GM21717 (cell line): ENCODE data around the gene CD320.
A peak's percentile ranks its signal among the peaks of the same experiment; 100 is the strongest.
"Not testable (repeated sequence)": the region's sequence is repeated elsewhere in the genome, so short reads cannot be mapped to it uniquely, and the experiment has no call there.

Source experiments
- ATAC-seq: cut with Tn5 transposase; IDR thresholded peaks from one replicate; pipeline ENCODE4 v1.9.1; 2021; ENCODE audit warnings: mild to moderate bottlenecking, moderate library complexity; ENCODE audit not compliant: unreplicated experiment

Gene CD320

DNA sequence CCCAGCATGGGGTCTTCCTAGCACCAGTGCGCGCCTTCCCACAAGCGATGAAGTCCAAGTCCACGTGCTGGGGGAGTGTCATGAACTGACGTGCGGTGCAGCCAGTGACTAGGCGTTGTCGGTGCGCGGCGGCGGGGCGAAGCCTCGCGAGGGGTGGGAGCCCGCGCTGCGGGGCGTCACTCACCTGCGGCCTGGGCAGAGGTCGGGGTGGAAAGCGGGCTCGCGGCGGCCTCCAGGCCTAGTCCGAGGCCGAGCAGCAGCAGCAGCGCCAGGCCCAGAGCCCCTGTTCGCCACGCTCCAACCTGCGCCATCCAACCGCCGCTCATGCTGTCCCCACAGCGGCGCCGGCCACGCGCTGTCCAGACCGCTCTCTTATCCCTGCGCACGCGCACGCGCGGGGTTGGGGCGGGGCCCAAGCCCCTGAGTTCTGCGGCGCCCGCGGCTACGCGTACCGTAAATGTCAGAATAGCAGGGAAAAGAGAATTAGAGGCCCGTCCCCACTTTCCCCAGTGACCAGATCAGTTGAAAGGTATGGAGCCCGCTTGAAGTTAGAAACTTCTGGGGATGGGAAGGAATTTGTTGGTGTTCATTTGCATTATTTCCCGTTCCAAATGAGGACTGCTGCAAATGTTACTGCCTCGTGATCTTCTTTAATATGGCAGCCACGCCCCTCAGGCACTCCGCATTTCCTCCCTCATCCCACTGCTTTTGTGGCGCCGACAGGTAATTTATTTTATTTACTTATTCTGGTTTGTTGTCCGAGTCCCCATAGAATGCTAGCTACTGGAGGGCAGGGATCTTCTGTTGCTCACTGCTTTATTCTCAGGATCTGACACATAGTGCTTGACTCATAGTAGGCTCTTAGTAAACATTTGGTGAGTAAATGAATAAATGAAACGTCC, at the start of gene CD320:
Gene CD320 (minus strand): TSS at position 394 of the 902 bp plus-strand sequence. CDS start 68 bp downstream, at position 326.
- ATAC-seq, result peak; percentile 48

DNA sequence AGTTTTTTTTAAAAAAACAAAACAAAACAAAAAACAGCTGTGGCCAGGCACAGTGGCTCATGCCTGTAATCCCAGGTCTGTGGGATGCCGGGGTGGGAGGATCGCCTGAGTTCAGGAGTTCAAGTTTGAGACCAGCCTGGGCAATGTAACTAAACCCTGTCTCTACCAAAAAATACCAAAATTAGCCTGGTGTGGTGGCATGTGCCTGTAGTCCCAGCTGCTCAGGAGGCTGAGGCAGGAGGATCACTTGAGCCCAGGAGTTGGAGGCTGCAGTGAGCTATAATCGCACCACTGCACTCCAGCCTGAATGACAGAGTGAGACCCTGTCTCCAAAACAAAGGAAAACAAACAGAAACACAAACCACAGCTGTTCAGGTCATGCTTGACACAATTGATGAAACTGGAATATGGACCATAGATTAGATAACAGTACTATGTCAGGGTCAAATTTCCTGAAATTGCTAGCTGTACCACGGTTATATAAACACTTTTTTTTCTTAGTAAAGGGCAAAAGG, 48.9 kb upstream of the CD320 start:
- no peak for ATAC-seq

DNA sequence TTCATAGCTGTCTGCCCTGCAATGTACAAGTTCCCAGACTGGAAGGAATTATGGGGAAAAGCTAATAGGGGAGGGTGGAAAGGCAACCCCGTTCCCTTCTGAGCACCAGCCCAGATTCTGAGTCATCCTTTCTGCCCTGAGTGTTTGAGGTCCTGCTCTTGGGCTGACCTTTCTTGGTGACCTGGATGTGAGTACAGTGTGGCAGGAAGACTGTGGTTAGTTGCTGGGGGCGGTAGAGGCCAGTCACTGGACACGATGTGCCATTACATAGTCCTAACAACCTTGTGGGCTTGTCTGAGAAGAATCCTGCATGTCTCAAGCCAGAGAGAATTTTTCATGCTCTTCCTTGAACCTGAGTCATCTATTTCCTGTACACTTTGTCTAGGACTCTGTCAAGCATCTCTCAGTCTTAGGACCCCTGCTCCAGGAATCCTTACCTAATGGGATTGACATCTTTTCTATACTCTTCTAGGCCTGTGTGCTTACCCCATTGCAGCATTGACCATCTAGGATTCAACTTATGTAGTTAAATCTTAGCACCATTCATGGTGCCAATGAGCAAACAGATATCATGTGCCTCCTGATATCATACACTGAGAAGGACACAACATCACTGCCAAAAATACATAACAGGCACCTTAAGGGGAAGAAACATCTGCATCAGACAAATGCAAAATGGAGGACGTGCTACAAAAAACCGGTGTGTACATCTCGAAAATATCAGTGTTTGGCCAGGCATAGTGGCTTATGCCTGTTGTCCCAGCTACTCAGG, 47.7 kb upstream of the CD320 start:
- ATAC-seq, result no peak

DNA sequence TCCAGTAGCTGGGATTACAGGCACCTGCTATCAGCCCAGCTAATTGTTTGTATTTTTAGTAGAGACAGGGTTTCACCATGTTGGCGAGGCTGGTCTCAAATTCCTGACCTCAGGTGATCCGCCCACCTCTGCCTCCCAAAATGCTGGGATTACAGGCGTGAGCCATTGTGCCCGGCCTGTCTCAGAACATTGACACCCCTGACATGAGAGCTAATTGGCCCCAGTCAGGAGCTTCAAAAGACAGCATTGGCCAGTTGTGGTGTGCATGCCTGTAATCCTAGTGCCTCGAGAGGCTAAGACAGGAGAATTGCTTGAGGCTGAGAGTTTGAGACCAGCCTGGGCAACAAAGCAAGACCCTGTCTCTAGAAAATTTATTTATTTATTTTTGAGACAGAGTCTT, 44.7 kb upstream of the CD320 start:
- ATAC-seq, result not testable (repeated sequence)

DNA sequence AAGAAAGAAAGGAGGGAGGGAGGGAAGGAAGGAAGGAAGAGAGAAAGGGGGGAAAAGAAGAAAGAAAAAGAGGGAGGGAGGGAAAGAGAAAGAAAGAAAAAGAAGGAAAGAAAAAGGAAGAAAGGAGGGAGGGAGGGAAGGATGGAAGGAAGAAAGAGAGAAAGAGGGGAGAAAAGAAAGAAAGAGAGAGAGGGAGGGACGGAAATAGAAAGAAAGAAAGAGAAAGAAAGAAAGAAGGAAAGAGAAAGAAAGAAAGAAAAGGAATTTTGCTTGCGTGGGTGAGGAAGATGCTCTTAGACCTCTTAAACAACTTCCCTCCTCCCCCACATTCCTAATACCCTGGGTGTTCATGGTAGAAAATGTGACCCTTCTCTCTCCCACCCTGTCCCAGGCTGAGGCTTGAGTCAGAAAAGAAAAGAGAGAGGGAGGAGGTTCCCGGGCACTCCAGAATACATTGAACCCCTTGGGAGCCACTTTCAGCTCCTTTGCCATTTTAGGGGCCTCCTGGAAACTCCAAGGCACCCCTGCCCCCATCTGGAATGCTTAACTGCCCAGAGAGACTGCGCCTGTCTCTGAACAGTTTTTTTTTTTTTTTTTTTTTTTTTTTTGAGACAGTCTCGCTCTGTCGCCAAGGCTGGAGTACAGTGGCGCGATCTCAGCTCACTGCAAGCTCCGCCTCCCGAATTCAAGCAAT, 44.1 kb upstream of the CD320 start:
- ATAC-seq, result no peak

DNA sequence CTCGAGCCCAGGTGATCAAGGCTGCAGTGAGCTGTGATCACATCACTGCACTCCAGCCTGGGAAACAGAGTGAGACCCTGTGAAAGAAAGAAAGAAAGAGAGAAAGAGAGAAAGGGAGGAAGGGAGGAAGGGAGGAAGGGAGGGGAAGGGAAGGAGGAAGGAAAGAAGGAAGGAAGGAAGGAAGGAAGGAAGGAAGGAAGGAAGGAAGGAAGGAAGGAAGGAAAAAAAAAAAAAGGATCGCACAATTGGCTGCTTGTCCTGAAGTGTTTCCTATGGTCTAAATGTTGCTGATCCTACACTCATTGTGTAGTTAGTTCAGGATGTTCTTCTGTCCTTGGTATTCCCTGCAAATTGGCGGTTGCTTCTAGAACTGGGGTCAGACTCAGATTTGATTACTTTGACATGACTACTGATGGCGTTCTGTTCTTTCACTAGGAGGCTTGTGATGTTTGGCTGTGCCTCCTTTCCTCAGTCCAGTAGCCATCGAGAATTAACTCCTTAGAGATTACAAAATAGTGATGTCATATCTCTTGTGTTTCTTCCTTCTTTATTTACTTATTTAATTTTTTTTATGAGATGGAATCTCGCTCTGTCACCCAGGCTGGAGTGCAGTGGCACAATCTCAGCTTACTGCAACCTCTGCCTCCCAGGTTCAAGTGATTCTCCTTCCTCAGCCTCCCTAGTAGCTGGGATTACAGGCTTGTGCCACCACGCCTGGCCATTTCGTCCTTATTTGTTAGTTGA, 41.6 kb upstream of the CD320 start:
- not testable (repeated sequence) for ATAC-seq

DNA sequence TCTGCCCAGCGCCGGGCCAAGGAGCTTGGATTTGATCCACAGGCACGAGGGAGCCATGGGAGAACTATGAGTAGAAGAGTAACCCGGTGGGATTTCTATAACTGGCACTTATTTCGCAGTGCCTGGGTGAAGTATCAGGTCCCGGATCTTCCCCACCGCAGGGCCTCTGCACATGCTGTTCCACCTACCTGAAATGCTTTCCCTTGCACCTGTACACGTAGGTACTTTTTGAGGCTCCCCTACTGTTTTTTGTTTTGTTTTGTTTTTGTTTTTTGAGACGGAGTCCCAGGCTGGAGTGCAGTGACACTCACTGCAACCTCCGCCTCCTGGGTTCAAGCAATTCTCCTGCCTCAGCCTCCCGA, 35.3 kb upstream of the CD320 start:
- no peak for ATAC-seq

DNA sequence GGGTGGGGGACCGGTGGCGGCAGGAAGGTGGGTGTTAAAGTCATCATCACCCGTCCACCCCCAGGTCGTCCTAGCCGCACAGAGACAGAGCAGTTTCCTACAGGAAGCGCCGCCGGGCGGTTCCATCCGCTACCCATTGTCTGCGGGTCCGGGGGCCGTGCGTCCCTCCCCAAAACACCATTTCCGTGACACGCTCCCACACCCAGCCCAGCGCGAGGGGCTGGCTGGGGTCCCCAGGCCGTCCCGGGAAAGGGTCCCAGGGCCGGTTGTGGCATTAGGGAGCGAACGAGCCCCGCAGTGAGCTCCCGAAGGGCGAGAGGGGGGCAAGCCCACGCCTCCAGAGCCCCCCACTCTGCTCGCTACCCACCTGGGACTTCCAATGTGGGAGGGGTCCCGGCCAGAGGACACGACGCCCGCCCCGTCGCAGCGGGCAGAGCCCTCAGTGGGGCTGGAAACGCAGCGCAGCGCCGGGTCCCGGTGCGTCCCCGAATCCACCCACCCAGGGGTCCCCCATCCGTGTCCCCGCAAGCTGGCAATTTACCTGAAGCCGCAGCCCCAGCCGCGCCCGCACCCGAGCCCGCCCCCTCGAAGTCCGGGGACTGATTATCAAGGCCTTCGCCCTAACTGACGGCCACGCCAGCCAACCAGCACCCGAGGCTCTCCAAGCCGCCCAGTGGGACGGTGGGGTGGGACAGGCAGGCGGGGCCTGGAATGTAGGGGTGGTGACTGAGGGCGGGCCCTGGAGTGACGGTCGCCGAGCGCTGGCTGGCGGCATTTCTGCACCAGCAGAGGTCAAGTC, 34.7 kb upstream of the CD320 start, which contains the start of gene KANK3:
Gene KANK3 (minus strand): TSS at position 579 of the 799 bp plus-strand sequence. CDS start 5,434 bp downstream, outside the sequence.
- ATAC-seq, result peak; percentile 91

DNA sequence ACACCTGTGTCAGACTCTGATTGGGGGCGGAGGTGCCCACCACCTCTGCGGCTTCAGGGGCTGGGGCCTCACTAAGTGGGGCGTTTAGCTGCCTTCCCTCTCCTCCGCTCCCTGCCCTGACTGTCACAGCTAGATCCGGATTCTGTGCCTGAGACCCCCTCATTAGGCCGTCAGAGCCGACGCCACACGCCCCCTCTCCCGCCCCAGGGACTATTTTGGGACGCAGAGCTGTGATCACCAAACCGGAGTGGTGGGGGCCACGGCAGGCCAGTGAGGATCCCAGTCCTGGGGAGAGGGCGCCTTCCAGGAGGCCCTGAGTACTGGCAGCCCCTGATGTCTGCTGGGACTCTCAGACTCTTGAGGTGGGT, 34.1 kb upstream of the CD320 start:
- ATAC-seq, result no peak

DNA sequence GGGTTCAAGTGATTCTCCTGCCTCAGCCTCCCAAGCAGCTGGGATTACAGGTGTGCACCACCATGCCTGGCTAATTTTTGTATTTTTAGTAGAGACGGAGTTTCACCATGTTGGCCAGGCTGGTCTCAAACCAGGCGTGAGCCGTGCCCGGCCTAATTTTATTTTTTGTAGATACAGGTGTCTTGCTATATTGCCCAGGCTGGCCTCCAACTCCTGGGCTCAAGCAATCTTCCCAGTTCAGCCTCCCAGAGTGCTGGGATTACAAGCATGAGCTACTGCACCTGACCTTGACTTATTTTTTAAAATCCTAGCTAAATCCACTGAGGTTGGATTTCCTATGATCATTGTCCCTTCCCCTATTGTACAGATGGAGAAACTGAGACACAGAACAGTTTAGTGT, 33.3 kb upstream of the CD320 start:
- not testable (repeated sequence) for ATAC-seq

DNA sequence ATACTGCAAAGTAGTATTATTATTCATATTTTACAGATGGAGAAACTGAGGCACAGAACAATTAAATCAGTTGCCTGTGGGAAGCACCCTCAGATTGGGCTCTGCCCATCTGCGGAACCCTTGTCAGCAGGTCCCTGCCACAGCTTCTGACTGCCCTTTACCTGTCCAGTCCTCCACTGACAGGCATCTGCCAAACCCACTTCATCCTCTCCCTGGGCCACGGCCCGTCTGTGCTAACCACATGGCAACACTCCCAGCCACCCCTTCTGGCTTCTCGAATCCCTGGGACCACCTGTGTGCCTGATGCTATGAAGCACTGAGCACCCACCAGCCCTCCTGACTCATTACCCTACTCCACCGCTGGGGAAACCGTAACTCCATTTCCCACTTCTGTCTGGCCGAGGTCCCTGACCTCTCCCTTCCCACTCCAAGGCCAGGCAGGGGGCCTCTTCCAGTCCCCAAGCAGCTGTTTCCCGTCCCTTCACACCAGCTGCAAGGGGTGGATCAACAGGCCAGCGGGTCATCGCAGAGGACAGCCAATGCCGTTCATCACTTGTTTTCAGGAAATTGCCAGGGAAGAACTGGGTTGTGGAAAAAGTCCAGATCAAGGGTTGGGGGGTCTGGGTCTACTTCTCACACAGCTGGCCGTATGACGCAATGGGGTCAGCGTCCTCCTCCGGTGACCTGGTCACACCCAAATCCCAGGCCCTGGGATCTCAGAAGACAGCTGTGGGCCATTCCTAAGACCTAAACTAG, 32.4 kb upstream of the CD320 start:
- no peak for ATAC-seq

DNA sequence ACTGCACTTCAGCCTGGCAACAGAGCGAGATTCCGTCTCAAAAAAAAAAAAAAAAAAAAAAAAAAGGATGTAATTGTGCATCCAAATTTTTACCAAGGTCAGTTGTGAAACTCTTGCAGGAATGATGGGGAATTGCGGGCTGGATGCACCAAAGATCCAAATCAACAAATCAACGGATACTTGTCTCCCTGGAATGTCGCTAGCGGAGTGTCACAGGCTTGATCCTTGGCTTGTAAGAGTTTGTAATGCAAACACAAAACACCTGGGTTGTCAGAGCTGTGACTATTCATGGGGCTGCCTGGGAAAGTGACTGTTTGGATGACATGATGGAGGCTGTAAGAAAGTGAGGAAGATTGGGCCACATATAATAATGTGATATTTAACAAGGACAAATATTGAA, 30.7 kb upstream of the CD320 start:
- ATAC-seq, result no peak

DNA sequence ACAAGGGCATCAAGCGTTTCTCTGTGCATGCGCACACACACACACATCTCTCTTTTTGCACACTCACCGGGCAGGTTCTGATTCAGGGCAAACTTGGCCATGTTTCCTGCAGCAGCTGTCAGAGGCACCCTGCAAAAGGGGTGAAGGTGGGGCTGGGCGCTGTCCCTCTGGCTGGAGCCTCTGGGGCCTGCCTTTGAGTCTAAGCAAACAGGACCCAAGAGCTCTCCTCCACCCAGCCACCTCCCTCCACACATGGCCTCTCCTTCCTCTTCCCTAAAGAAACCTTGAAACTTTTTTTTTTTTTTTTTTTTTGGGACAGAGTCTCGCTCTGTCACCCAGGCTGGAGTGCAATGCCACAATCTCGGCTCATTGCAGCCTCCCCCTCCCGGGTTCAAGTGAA, 29.6 kb upstream of the CD320 start:
- no peak for ATAC-seq

DNA sequence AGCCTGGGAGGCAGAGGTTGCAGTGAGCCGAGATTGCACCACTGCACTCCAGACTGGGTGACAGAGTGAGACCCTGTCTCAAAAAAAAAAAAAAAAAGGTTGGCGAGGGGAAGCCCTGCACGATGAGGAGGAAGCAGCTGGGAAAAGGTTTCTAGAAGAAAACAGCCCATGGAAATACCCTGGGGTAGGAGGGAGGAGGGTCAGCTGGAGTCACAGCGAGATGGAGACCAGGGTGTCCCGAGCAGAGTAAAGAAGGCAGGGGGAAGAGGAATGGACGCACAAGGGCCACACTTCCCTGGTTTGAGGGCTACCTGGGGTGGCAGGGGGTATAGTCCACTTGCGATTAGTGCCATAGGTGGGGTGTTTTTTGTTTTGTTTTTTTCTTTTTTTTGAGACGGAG, 28.5 kb upstream of the CD320 start:
- ATAC-seq, result no peak

DNA sequence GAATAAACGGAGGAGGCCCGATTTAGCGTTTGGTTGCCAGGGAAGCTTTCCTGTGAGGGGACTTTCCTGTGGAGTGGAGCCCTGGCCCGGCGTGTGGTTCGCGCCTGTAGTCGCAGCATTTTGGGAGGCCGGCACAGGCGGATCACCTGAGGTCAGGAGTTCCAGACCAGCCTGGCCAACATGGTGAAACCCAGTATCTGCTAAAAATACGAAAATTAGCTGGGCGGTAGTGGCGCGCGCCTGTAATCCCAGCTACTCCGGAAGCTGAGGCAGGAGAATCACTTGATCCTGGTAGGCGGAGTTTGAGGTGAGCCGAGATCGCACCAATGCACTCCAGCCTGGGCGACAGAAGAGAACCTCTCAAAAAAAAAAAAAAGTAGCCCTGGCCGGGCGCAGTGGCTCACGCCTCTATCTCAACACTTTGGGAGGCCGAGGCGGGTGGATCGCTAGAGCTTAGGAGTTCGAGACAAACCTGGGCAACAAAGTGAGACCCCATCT, 28.0 kb upstream of the CD320 start:
- no peak for ATAC-seq

DNA sequence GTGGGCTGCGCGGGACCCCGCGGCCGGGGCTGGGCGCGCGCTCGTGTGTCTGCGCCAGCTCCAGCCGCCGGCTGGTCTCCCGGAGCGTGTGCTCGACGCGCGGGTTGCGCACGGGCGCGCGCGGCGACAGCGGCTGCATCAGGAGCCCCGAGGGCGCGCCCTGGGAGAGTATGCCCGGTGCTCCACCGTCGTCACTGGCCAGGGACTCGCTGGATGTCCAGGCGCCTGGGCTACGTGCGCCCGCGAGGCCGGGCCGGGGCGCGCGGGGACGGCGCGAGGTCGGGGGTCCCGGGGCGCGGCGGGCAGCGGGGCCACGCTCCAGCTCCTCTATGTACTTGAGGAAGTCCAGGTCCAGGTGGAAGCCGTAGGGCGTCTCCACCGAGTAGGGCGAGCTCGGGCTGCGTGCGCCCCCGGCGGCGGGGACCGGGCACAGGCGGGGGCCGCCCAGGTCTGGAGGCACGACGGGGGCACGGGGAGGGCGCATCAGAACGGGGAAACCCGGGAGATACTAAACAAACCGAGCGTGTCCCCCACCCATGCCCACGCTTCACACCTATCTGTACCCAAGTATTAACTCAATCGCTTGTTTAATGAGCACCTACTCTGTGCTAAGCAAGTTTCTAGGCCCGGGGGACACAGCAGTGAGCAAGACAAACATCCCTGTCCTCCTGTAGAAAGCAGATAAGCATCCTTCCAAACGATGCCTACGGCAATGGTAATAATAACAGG, 27.3 kb upstream of the CD320 start:
- no peak for ATAC-seq

DNA sequence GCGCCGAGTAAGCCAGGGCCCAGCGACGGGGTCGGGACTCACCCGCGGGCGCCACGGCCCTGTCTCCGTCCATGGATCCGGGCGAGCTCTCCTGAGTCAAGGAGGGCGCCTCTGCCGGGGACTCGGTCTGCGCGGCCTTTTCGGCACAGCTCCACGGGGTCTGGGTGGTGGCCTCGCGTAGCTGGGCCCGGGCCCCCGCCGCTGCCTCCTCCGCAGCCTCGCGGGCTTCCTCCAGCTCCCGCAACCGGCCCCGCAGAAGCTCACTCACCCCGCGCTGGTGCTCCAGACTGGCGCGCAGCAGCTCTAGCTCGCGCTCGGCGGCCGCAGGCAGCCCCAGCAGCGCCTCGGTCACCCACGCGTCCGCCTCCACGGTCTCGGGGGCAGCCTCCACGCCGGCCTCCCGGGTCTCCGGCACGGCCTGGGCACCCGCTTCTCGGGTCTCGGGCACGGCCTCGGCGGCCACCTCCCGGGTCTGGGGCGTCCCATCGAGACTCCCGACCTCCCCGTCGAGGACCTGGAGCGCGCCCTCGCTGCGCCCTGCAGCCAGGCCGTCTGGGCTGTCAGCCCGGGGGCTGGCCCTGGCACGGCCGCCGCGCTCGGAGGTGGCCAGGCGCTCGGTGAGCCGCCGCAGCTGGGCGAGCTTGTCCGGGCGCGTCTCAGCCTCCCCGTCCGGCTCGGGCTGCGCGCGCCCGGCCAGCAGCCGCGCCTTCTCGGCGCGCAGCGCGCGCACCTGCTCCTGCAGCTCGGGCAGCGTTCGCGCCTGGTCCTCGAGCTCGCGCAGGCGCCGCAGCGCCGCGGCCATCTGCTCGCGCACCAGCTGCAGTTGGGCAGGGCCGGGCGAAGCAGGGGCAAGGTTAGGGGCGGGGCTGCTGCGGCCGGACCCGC, 26.5 kb upstream of the CD320 start:
- no peak for ATAC-seq
